Measurements from ENCODE around the gene KPRP.

GRCh38 chr1:152725261-152725660 is 32.6 kb upstream of the KPRP start:
- TF ChIP-seq PAX5 (IDR thresholded peaks at IDR 0.05; ENCODE audit: borderline replicate concordance, low read depth, low read length), result no peak
- TF ChIP-seq USF2 (IDR thresholded peaks at IDR 0.05; ENCODE audit: borderline replicate concordance, low read depth, low read length), result no peak
- no peak for TF ChIP-seq ZBED1 (IDR thresholded peaks at IDR 0.05; ENCODE audit: borderline replicate concordance)
- no peak for TF ChIP-seq TAF1 (IDR thresholded peaks at IDR 0.05; ENCODE audit: borderline replicate concordance, low read depth, low read length)
- no peak for TF ChIP-seq POLR2A (IDR thresholded peaks at IDR 0.05; ENCODE audit: low read depth, low read length)
- no peak for TF ChIP-seq SIN3A (IDR thresholded peaks at IDR 0.05; ENCODE audit: low read depth, low read length)
- TF ChIP-seq TBL1XR1 (IDR thresholded peaks at IDR 0.05; ENCODE audit: low read depth, low read length), result no peak
- no peak for TF ChIP-seq BHLHE40 (IDR thresholded peaks at IDR 0.05; ENCODE audit: borderline replicate concordance in 1 of 2, low read depth in 2 of 2, low read length in 1 of 2)
- no peak for TF ChIP-seq CBFB (IDR thresholded peaks at IDR 0.05; ENCODE audit: low read depth)
